ENCODE data around the gene OSM.
"Not testable (repeated sequence)": the region's sequence is repeated elsewhere in the genome, so short reads cannot be mapped to it uniquely, and the experiment has no call there.

OSM gene

GRCh38 chr22:30222321-30222720 is 44.3 kb downstream of the OSM start:
- DNase-seq, result no peak

GRCh38 chr22:30221121-30221992 is 45.3 kb downstream of the OSM start:
- no peak for DNase-seq

GRCh38 chr22:30220338-30221012 is 46.2 kb downstream of the OSM start:
- DNase-seq, result no peak

DNA sequence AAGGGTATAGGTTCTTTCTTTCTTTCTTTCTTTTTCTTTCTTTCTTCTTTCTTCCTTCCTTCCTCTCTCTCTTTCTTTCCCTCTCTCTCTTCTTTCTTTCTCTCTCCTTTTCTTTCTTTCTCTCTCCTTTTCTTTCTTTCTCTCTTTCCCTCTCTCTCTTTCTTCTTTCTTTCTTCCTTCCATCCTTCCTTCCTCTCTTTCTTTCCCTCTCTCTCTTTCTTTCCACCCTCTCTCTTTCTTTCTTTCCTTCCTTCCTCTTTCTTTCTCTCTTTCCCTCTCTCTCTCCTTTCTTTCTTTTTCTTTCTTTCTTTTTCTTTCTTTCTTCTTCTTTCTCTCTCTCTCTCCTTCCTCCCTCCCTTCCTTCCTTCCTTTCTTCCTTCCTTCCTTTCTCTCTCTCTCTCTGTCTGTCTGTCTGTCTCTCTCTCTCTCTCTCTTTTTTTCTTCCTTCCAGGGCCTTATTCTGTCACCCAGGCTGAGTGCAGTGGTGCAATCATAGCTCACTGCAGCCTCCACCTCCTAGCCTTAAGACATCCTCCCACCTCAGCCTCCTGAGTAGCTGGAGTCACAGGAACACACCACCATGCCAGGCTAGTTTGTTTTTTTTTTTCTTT is 46.9 kb downstream of the OSM start:
- DNase-seq, result no peak

DNA sequence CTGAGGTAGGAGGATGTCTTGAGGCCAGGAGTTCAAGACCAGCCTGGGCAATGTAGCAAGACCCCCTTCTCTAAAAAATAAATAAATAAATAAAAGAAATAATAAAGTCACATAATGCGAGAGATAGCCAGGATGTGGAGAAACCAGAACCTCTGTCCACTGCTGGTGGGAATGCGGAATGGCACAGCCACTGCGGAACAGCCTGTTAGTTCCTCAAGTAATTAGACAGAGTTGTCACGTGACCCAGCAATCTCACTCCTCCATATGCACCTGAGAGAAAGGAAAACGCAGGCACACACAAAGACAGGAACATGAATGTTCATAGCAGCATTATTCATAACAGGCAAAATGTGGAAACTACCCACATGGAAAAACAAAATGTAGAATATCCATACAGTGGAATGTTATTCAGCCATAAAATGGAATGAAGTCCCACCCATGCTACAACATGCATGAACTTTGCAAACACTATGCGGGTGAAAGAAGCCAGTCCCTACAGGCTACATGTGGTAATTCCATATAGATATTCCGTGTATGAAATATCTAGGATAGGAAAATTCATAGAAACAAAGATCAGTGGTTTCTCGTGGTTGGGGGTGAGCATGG is 47.5 kb downstream of the OSM start:
- no peak for DNase-seq

DNA sequence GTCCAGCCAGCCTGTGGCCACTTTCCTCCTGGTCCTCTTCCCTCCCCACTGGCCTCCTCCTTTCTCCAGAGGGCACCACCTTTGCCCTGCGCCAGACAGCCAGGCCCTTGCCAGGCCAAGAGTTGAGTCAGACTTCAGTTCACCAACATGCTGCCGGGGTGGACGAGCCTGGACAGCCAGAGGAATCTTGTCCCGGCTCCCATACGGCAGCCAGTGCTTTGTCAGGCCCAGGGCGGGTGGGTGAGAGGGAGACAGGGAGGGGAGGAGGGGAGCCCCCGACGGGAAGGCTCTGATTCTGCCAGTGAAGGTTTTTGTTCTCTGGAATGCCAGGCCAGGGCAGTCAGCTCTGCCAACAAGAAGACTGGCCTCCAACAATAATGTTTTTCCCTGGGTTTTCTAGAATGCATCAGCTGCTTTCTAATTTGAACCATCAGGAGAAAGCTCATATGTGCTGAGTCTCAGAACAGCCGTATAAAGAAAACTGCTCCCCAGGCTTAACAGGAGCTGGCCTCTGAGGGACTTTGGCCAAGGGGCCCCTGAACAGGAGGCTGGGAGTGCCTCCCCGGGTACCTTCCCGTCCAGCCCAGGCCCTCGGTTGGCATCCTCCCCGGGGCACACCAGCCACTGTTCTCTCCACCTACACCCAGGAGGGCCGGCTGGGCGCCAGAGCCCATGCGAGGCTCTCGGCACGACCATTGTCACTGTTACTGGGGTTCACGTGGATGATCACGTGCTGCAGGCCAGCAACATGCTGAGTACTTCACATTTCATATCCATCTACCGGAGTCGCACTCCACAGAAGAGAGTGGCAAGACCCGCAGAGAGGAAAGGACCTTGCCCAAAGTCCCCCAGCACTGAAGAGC is 48.7 kb downstream of the OSM start:
- no peak for DNase-seq

- no peak for DNase-seq
These were observed 49.9 kb downstream of the OSM start for GRCh38 chr22:30216710-30217109.

DNA sequence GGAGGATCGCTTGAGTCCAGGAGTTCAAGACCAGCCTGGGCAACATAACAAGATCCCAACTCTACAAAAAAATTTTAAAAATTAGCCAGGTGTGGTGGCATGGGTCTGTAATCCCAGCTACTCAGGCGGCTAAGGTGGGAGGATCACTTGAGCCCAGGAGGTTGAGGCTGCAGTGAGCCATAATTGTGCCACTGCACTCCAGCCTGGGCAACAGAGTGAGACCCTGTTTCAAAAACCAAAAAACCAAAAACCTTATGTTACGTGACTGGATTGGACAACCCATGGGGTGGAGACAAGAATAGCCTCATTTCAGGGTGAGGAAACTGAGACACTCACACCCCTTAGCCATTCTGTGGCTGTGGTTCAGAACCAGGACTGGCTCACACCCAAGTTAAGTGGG is 50.4 kb downstream of the OSM start:
- not testable (repeated sequence) for DNase-seq

- no peak for DNase-seq
These were observed 51.8 kb downstream of the OSM start for GRCh38 chr22:30214703-30215407.

DNA sequence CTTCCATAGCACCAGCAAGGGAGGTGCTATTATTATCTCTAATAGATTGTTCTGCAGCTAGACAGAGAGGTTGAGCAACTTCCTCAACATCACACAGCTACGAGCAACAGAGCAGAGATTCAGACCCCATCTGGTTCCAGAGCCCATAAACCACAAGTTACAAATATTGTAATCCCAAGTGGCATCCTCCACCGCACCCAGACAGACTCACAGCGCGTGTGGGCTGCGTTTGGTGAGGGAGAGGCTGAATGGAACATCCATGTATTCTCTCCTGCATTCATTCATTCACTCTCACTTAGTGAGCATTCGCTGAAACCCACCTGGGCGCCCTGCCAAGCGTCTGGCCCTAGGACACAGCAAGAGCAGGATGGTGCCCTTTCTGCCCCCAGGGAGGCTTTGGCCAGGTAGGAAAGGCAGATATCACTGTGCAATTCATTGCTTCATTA is 53.6 kb downstream of the OSM start:
- no peak for DNase-seq

Data from NCI-H526 (cell line).